ENCODE measurements around the gene NR2F1-AS1. TPM values are rescaled to one million over a fixed set of nuclear protein-coding genes. Genes with fewer than 3 reads are reported as not detected.
A peak's percentile ranks its signal among the peaks of the same experiment; 100 is the strongest.

The NR2F1-AS1 gene
- total RNA-seq, 1 donor from 2014 or later: 53.1 TPM

- Mint-ChIP-seq H3K9me3 (peaks cover 6% of the 10 kb centered on the region), H3K27ac (ENCODE audit: unreplicated experiment) (peak overlapping the region; percentile 70), H3K4me1 (peaks cover 54% of the 10 kb centered on the region), H3K4me3 (peak overlapping the region; percentile 70), H3K27me3 (ENCODE audit: low read depth) (no peaks in the 10 kb centered on the region), H3K36me3 (ENCODE audit: low read depth) (peaks cover 6% of the 10 kb centered on the region)
- no peak for DNase-seq (ENCODE audit: low read depth, low spot score)
- TF ChIP-seq CTCF (conservative IDR thresholded peaks at IDR 0.05): no peak
Measured at GRCh38 chr5:93407454-93407853, 173.6 kb downstream of the NR2F1-AS1 start.

GRCh38 chr5:93406971-93407401 is 174.0 kb downstream of the NR2F1-AS1 start:
- peak overlapping the region; percentile 70 for H3K27ac Mint-ChIP-seq (ENCODE audit: unreplicated experiment)
- DNase-seq (ENCODE audit: low read depth, low spot score): no peak
- H3K9me3 Mint-ChIP-seq: peaks cover 6% of the 10 kb centered on the region
- peaks cover 59% of the 10 kb centered on the region for H3K4me1 Mint-ChIP-seq
- no peak for TF ChIP-seq CTCF (conservative IDR thresholded peaks at IDR 0.05)
- H3K27me3 Mint-ChIP-seq (ENCODE audit: low read depth): no peaks in the 10 kb centered on the region
- peaks cover 6% of the 10 kb centered on the region for H3K36me3 Mint-ChIP-seq (ENCODE audit: low read depth)
- peak overlapping the region; percentile 70 for H3K4me3 Mint-ChIP-seq

GRCh38 chr5:93404246-93404645 is 176.8 kb downstream of the NR2F1-AS1 start:
- no peak overlapping the region for H3K27ac Mint-ChIP-seq (ENCODE audit: unreplicated experiment)

GRCh38 chr5:93403141-93403928 is 177.7 kb downstream of the NR2F1-AS1 start:
- DNase-seq (ENCODE audit: low read depth, low spot score): no peak
- Mint-ChIP-seq H3K36me3 (ENCODE audit: low read depth) (peaks cover 4% of the 10 kb centered on the region), H3K27ac (ENCODE audit: unreplicated experiment) (no peak overlapping the region), H3K27me3 (ENCODE audit: low read depth) (no peaks in the 10 kb centered on the region), H3K4me3 (no peak overlapping the region), H3K4me1 (peaks cover 58% of the 10 kb centered on the region), H3K9me3 (peaks cover 9% of the 10 kb centered on the region)
- TF ChIP-seq CTCF (conservative IDR thresholded peaks at IDR 0.05): no peak

More at GRCh38 chr5:93404246-93404645, 176.8 kb downstream of the NR2F1-AS1 start:
- DNase-seq (ENCODE audit: low read depth, low spot score): no peak
- Mint-ChIP-seq H3K4me1 (peaks cover 67% of the 10 kb centered on the region), H3K36me3 (ENCODE audit: low read depth) (peaks cover 4% of the 10 kb centered on the region), H3K9me3 (peaks cover 6% of the 10 kb centered on the region), H3K4me3 (no peak overlapping the region), H3K27me3 (ENCODE audit: low read depth) (no peaks in the 10 kb centered on the region)
- no peak for TF ChIP-seq CTCF (conservative IDR thresholded peaks at IDR 0.05)

- TF ChIP-seq CTCF (conservative IDR thresholded peaks at IDR 0.05): no peak
- H3K27me3 Mint-ChIP-seq (ENCODE audit: low read depth): no peaks in the 10 kb centered on the region
- H3K4me3 Mint-ChIP-seq: no peak overlapping the region
Measured at GRCh38 chr5:93402451-93402850, 178.6 kb downstream of the NR2F1-AS1 start.

More at GRCh38 chr5:93402451-93402850, 178.6 kb downstream of the NR2F1-AS1 start:
- H3K27ac Mint-ChIP-seq (ENCODE audit: unreplicated experiment): no peak overlapping the region
- H3K9me3 Mint-ChIP-seq: peaks cover 13% of the 10 kb centered on the region
- peaks cover 49% of the 10 kb centered on the region for H3K4me1 Mint-ChIP-seq
- peaks cover 10% of the 10 kb centered on the region for H3K36me3 Mint-ChIP-seq (ENCODE audit: low read depth)
- no peak for DNase-seq (ENCODE audit: low read depth, low spot score)

Measured in neural crest cell (in vitro differentiated cells).